OCI-LY3 (cell line): ENCODE data around the gene EXD2.

ENCODE experiments used
- CTCF ChIP-seq: fragments of 200-600, 300-600 bp; sonication (generic); IDR thresholded peaks from 2 replicates; pipeline ENCODE4 v1.5.1; 2014; ENCODE audit warnings: antibody characterized with exemption, low read length, low read depth
- EZH2phosphoT487 ChIP-seq: fragments of 200-600 bp; shearing (Covaris generic); IDR thresholded peaks from 2 replicates; pipeline ENCODE4 v1.6.1; 2018; ENCODE audit warnings: antibody characterized with exemption, mixed run types, low read depth

- no peak for TF ChIP-seq EZH2phosphoT487
- TF ChIP-seq CTCF = no peak
Measured at GRCh38 chr14:69270795-69271708, 79.8 kb downstream of the EXD2 start.
